RKO (cell line): ENCODE measurements around the gene ADGRB3.
"Not testable (repeated sequence)": the region's sequence is repeated elsewhere in the genome, so short reads cannot be mapped to it uniquely, and the experiment has no call there.

Experiments
- DNase-seq: peaks from one replicate; pipeline ENCODE4 v3.0.0-alpha.2; 2016; ENCODE audit warnings: low spot score

ADGRB3 gene

DNA sequence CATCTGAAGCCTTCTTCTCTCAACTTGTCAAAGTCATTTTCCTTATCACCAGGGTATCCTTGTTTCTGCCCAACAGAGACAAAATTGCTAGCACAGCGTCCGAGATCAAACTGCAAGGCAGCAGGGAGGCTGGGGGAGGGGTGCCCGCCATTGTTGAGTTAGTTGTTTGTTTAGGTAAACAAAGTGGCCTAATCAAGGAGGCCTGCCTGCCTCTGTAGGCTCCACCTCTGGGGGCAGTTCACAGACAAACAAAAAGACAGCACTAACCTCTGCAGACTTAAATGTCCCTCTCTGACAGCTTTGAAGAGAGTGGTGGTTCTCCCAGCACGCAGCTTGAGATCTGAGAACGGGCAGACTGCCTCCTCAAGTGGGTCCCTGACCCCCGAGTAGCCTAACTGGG is 155.0 kb downstream of the ADGRB3 start:
- not testable (repeated sequence) for DNase-seq

DNA sequence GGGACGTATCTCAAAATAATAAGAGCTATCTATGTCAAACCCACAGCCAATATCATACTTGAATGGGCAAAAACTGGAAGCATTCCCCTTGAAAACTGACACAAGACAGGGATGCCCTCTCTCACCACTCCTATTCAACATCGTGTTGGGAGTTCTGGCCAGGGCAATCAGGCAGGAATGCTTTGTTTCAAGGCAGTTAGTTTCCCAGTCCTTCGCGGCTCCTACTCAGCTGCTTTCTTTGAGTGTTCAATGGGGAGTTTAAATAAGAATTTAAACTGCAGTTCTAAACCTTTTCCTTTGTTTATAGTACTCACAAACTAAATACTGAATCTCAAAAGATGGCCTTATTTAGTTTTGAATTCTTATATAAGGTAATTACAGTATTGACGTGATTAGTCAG is 179.9 kb downstream of the ADGRB3 start:
- not testable (repeated sequence) for DNase-seq

DNA sequence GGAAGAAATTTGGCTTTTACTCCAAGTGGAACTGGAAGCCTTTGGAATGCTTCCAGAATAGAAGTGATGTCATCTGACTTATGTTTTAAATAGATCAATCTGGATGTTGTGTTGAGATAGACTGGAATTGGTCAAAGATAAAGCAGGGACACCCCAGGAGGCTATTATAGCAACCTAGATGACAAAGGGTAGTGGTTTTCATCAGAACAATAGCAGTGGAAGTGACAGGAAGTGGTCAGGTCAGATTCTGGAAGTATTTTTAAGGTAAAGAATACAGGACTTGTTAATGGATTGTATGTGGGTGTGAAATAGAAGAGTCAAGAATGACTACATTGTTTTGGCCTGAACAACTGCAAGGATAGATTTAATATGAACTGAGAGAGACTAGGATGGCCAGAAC is 191.4 kb downstream of the ADGRB3 start:
- DNase-seq: no peak

DNA sequence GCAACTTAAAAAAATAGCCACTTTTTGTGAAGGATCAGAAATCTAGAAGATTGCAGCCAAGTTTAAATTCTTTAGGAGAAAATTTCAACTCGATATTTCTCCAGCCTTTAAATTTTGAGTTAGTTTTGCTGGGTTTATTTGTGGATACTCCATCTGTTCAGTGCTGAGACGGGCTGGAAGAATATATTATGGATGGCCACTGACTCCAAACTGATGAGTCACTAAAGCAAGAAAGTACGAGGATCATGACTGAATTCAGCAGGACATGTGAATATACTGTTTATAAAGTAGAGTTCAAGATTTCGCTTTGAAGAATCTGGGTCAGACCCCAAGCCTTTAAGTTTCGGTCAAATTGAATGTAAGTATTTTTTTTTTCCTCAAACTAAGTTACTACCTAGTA is 199.5 kb downstream of the ADGRB3 start:
- DNase-seq: peak; percentile 49

DNA sequence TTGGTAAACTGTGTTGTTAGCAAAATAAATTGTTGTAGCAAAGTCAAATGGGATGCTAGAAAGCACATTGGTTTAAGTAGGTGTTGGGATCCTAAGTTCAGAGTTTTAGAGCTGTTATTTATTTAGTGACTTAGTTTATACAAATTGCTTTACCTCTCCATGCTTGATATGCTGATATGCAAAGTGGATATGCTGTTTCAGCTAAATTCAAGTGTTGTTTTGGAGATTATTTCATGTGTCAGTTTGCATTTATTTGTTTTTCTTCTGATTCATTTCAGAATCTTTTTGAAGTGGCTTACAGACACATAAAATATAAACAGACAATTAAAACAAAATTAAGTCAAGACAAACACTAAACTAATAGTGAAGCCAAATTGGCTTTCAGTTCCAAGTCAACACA is 203.5 kb downstream of the ADGRB3 start:
- DNase-seq: no peak

DNA sequence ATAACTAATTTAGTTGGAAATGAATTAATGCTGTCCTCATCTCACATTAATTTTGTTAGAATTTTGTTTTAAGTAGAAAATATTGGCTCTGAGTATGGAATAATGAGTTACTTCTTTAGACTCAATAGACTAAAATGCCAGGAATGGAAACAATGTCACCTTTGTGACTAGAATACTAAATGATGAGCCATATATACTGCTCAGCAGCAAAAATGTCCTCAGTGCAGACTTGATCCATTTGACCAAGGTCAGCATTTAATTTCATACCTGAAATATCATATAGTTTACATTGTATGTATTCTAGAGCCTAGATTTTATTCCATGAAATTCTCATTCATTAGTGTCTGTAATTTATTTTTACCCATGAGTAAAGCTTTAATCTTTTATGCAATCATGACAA is 217.7 kb downstream of the ADGRB3 start:
- no peak for DNase-seq

DNA sequence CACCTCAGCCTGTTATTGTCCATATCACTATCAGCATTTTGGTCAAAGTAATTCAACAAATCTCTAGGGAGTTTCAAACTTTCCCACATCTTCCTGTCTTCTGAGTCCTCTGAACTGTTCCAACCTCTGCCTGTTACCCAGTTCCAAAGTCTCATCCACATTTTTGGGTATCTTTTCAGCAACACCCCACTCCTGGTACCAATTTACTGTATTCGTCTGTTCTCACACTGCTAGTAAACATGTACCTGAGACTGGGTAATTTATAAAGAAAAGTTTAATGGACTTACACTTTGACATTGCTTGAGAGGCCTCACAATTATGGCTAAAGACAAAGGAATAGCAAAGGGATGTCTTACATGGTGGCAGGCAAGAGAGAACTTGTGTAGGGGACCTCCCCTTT is 224.2 kb downstream of the ADGRB3 start:
- DNase-seq: no peak

DNA sequence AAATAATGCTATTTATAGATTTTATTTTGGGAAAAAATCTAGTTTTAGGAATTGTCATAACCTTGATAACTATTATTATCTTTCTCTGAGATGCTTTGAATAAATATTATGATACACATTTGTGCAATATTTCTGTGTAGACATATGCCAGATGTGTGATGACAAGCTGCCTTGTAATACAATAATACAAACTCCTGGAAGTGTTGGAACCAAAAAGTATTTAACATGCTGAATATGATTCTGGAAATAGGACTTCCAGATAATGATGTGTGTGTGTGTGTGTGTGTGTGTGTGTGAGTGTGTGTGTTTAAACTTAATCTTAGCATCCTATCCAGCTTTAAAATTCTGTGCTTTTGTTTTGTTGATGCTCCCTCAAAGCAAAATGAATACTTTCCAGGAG is 233.6 kb downstream of the ADGRB3 start:
- DNase-seq: no peak

DNA sequence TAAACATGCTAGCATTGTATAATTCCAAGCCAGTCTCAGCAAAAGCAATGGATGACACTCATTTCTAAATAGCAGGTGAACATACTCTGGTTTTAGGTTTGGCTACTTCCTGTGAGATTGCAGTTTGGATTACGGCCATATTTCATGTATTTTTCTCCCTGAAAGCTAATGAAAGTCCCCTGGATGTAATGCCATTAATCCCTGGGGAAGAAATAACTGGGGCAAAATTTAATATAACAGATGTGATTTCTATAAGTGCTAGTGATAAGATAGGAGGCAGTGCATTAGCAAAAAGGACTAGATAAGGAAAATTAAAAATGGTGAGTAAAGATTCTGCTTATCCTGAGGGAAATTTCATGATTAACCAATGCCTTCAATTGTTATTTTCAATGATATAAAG is 238.2 kb downstream of the ADGRB3 start:
- no peak for DNase-seq

DNA sequence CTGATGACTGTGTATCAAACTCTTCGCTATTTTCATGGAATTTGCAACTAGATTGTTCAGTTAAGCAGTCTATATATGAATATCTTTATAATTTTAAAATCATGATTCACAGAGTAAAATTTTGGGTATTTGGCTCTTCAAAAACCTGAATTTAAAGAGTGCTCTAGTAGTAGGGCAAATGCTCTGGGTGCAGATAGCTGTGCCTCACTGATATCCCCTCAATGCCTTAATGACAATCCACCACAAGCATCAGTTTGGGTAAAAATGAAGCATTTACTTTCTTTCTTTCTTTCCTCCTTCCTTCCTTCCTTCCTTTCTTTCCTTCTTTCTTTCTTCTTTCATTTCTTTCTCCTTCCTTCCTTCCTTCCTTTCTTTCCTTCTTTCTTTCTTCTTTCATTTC is 239.7 kb downstream of the ADGRB3 start:
- DNase-seq: no peak

DNA sequence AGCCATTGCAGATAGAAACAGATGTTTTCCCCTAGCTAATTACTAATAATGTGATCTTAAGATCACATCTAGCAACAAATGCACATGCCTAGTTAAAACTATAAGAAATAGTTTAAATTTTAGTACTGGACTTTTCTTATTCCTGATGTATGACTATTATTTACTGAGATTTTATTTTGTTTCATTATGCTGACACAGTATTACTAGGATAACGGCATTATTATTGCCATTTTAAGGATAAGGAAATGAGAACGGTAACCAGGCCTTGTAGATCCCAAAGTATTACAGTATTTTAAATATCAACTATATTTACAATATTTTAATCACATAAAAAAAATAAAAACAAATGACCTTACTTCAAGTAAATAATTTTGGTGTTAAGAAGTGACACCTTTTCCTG is 240.3 kb downstream of the ADGRB3 start:
- no peak for DNase-seq

DNA sequence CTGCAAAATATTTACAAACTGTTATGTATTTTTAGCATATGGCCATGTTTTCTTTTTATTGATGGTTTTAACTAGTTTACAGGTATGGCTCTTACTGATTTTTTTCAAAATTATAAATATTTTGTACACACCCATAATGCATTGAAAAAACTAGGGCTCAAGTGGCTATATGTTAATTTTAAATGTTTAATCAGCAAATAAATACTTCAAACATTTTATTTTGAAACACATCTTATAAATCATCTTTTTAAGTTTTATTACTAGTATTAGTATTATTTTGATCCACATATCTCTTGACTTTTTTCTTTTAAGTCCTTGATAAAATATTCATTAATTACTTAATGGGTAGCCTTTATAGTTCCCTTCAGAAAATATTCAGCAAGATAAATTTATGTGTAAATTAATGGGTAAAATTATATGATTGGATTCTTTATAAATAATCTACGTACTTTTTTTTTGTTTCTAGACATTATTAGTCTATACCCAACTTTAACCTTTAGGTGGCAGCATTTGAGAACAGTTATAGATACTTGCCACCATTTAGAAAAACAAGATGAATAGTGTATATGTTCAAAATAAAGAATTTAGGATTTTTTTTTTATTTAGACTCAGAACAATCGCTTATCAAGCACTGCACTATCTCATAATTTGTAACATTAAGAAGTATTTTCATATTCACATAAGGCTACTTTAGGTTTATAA is 241.9 kb downstream of the ADGRB3 start:
- DNase-seq: peak; percentile 64

DNA sequence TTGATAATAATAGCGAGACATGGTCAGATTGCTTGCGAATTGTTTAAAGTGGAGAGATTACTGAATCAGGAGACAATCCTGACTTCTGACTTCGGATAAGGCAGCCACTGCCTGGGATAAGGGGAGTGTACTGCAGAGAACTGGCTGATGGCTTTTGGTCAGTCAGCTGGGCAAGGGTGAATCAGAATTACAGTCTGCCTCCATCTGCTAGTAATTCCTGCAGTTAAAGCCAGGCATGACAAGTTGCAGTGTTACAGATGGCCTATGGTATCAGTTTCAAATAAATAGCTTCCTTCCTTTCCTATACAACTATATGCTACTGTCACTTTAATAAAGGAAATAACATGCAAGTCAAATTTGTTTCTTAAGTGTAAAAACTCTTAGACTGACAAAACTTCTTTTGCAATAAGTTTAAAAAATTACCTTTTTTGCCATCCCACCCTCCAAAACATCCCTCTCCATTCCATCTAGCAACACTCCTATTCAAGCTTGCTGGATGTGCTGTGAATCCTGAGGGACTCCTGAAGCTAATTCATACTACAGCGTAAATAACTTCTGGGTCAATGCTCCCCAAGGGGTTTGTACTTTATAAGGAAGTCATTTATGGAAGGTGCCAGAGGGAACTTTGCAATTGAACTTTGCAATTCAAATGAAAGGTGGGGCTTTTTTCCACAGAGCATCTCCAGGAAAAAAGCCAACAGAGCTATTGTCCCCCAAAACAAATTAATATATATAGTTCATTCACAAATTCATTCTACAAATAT is 245.2 kb downstream of the ADGRB3 start:
- DNase-seq: peak; percentile 22

DNA sequence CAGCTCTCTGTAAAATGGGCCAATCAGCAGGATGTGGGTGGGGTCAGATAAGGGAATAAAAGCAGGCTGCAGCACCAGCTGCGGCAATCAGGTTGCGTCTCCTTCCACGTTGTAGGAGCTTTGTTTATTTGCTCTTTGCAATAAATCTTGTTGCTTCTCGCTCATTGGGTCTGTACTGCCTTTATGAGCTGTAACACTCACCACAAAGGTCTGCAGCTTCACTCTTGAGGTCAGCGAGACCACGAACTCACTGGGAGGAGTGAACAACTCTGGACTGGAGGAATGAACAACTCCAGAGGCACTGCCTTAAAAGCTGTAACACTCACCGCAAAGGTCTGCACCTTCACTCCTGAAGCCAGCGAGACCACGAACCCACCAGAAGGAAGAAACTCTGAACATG is 248.2 kb downstream of the ADGRB3 start:
- not testable (repeated sequence) for DNase-seq

DNA sequence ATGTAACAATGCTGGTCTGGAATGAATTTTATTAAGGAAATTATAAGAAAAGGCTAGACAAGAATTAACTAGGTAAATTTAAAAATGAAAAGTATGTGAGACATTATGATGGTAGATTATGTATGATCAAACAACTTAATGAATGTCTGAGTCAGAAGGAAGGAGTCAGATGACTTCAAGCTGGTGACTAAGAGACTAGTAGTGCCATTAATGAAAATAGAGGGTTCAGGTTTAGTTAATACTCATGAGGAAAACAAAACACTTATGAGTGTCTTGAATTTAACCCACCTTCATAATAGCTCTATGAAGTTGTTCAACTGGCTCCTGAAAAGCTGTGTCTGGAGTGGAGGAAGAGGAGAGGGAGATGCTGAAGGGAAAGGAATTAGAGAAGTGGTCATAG is 256.3 kb downstream of the ADGRB3 start:
- DNase-seq: peak; percentile 32

DNA sequence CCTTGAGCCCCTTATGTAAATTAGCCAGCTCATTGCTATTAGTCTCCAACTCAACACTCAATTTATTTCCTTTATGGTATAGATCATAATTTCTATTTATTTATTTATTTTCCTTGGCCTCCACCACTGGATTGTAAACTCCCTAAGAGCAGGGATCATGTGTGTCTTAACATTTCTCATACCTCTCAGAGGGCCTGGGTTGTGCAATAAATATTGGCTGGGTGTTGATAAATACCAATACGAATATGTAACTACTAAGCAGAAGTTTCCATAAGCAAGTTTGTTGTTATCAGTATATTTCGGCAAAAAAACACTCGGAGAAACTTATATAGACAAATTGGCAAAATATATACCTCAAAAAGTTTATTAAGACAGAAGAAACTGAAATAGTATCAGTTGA is 257.4 kb downstream of the ADGRB3 start:
- DNase-seq: no peak

DNA sequence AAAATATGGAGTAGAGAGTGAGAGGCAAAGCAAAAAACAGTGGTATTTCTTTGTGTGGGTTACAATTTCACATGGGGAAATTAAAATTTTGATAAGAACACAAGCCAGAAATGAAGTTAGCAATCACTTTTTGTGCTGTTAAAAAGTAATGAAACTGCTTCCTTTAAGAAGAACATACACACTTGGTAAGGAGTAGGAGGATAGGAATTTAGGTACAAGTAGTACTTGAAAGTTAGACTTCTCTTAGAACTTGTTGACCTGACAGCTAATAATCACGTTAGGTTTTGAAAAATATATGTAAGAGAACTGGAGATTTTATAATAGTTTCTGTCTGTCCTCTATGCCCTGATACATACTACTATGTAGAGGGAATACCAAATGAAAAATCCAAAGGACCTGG is 260.8 kb downstream of the ADGRB3 start:
- no peak for DNase-seq

DNA sequence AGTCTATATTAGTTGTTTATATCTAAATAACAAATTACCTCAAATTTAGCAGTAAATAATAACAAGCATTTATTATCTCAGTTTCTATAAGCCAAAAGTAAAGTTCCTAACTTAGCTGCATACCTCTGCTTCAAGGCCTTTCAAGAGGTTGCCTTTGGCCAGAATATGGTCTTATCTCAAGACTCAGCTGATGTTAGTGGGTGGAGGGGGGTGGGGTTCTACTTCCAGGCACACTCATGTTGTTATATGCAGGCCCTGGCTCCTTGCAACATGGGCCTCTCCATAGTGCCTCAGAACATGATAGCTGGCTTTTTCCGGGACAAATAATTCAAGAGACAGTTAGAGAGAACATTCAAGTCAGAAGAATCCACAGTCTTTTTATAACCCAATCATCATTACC is 266.0 kb downstream of the ADGRB3 start:
- DNase-seq: no peak

DNA sequence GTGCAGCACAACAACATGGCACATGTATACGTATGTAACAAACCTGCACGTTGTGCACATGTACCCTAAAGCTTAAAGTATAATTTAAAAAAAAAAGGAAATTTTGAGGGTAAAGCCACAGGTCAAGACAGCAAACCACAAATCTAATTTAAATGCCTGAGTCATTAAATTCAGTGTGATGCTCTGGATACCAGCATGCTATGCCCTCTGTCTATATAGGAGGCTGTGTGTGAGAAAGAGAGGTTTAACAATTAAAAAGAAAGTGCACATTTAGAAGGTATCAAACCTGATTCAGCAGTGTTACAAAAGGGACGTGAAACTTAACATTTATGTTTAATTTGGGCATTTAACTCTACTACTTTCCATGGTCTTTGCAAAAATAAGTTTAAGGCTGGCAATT is 276.3 kb downstream of the ADGRB3 start:
- no peak for DNase-seq

DNA sequence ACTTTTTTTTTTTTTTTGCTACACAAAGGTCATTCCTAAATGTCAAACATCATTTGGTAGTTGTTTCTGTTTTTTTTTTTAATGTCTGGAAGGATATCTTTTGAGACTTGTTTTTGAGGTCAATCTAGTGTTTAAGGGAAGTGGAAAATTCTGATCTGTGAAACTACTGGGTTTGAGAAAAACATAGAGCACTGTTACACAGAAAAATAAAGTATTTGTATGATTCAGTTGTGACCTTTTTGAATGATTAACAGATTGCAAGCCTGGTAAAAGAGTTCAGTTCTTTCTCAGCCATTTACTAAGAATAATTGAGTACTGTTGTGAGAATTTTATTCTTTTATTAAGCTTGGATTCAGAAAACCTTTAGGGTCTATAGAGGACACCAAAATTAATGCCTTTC is 276.7 kb downstream of the ADGRB3 start:
- DNase-seq: no peak

DNA sequence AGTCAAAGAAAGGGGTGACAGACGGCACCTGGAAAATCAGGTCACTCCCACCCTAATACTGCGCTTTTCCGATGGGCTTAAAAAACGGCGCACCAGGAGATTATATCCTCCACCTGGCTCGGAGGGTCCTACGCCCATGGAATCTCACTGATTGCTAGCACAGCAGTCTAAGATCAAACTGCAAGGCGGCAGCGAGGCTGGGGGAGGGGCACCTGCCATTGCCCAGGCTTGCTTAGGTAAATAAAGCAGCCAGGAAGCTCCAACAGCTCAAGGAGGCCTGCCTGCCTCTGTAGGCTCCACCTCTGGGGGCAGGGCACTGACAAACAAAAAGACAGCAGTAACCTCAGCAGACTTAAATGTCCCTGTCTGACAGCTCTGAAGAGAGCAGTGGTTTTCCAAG is 277.7 kb downstream of the ADGRB3 start:
- DNase-seq: not testable (repeated sequence)

DNA sequence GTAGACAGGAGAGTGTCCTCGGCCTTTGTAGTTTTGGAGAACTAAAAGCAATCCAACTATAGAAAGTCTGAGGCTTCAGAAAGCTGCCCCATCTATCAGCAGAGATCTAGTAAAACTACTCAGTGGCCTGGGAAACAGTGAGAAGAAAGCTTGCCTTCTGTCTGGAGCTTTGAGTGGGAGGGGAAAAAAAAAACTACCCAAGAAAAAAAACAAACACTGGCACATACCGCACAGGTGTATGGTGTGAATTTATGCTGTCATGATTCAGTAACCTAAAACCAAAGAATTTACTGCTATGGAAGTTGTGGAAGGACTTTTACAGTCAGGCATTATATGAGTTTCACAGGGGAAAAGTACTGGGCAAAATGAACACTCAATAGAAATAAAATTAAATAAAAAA is 280.5 kb downstream of the ADGRB3 start:
- DNase-seq: no peak

DNA sequence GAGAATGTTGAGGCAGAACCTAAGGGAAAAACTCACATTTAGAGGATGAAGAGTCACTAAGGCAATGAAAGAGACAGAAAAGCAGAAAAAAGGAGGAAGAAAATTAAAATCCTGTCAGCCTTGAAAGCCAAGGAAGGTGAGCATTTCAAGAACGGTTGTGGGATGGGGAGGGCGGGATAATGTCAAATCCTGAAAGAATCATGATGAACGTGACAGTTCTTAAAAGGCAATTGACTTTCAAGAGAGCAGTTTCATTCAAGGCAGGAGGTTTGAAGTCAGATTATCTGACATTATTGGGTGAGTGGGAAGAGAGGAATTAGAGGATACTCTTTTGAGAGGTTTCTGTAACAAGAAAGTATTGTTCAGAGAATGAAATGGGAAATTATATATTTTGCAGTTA is 284.5 kb downstream of the ADGRB3 start:
- DNase-seq: no peak

DNA sequence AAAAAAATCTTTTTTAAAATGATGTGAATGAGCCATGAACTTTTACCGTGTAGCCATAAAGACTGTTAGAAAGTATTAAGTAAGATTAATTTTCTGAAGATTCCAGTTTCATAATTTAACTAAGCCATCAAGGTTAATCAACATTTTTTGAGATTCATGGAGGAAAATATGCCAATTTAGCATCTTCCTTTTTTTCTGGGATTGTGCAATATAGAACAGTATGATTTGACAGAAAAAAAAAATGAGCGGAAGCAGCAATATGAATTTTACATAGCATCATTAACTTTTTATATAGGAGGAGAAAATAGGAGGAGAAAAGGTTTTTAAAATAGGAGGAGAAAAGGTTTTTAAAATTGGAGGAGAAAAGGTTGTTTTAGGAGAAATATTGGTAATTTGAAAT is 306.3 kb downstream of the ADGRB3 start:
- no peak for DNase-seq
